Measurements from ENCODE around the gene GLT1D1. TPM values are rescaled to one million over a fixed set of nuclear protein-coding genes. Genes with fewer than 3 reads are reported as not detected.
"Not testable (repeated sequence)": the region's sequence is repeated elsewhere in the genome, so short reads cannot be mapped to it uniquely, and the experiment has no call there.

Gene GLT1D1
- total RNA-seq, 1 donor: under 0.01 TPM

- DNase-seq (ENCODE audit: low read depth in 2 of 3, low spot score in 2 of 3): no peak
Observed at GRCh38 chr12:128820253-128820652, 33.0 kb upstream of the GLT1D1 start.

GRCh38 chr12:128820723-128821432 is 32.4 kb upstream of the GLT1D1 start:
- DNase-seq (ENCODE audit: low read depth in 2 of 3, low spot score in 2 of 3): peak in 2 of 3 donors; percentile 49 to 68

- DNase-seq (ENCODE audit: low read depth in 2 of 3, low spot score in 2 of 3): peak in 2 of 3 donors; percentile 11 to 12
Observed at GRCh38 chr12:128823216-128823915, 29.9 kb upstream of the GLT1D1 start.

GRCh38 chr12:128823916-128824839 is 29.1 kb upstream of the GLT1D1 start, which contains the start of gene SLC15A4:
TSS of gene SLC15A4 (minus strand) at chr12:128823958. CDS start at chr12:128823943, 15 bp downstream.
- DNase-seq (ENCODE audit: low read depth in 2 of 3, low spot score in 2 of 3): peak; percentile 51 to 96 (median 95)

DNA sequence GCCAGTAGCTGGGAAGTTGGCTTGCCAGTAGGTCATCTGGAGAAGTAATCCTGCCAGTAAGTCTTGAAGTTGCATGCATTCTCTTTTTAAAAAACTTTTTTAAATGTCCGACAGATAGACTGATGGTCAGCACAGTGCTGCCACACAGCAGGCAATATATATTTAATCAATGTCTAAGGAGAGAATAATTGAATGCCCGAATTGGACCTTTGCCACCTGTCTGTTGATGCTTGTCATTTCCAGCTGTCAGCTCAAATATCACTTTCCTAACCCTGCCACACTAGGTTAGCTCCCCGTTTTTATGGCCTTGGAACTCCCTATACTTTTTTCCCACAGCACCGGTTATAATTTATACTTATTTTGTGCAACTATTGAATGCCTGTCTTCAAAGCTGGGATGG is 27.4 kb upstream of the GLT1D1 start:
- DNase-seq (ENCODE audit: low read depth in 2 of 3, low spot score in 2 of 3): no peak

GRCh38 chr12:128827724-128828123 is 25.6 kb upstream of the GLT1D1 start:
- no peak for DNase-seq (ENCODE audit: low read depth in 2 of 3, low spot score in 2 of 3)

DNA sequence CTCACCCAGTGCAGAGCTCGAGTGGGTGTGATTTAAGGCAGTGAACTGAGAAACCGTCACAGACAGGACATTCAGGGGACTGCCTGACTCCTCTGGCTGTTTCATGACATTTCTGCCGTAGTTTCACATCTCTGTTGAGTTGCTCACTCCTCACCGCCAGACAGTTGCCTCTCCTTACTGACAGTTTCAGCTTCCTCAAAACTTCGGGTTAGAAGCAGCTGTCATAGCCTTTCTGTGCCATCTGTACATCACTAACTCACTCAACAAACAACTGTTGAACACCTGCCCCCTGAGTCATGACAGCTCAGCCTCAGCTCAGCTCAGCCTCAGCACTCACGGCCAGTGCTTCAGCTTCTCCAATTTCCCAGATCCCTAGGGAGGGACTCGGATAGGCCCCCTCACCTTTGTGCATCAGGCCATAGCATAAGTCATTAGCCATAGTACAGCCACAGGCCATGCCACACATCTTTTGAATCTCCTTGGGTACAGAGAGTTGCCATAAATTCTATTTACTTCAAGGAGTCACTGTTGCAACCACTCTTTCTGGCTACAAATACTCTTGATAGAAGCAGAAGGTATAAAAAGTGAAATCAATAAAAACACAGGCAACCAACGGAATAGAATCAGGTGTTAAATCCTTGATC is 23.3 kb upstream of the GLT1D1 start:
- DNase-seq (ENCODE audit: low read depth in 2 of 3, low spot score in 2 of 3): peak in 1 of 3 donors; percentile 40

DNA sequence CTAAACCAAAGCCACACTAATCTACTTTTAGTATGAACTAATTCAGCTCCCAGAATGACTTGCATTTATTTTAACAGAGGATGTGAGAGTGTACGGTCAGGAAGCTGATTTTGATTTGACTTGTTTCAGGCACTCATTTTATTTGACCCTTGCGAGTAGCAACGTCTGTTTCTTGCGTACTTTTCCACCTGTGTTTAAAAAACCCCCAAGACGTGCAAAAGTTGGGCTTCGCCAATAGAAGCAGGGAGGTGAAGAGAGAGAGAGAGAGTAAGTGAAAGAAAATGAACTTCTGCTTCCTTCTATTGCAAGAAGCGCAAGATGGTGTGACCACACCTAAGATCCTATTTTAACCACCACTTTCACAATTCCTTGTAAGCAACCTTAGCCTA is 22.8 kb upstream of the GLT1D1 start:
- DNase-seq (ENCODE audit: low read depth in 2 of 3, low spot score in 2 of 3): peak in 2 of 3 donors; percentile 35 to 57

GRCh38 chr12:128833418-128833817 is 19.9 kb upstream of the GLT1D1 start:
- no peak for DNase-seq (ENCODE audit: low read depth in 2 of 3, low spot score in 2 of 3)

GRCh38 chr12:128839885-128840284 is 13.4 kb upstream of the GLT1D1 start:
- DNase-seq (ENCODE audit: low read depth in 2 of 3, low spot score in 2 of 3): not testable (repeated sequence)

DNA sequence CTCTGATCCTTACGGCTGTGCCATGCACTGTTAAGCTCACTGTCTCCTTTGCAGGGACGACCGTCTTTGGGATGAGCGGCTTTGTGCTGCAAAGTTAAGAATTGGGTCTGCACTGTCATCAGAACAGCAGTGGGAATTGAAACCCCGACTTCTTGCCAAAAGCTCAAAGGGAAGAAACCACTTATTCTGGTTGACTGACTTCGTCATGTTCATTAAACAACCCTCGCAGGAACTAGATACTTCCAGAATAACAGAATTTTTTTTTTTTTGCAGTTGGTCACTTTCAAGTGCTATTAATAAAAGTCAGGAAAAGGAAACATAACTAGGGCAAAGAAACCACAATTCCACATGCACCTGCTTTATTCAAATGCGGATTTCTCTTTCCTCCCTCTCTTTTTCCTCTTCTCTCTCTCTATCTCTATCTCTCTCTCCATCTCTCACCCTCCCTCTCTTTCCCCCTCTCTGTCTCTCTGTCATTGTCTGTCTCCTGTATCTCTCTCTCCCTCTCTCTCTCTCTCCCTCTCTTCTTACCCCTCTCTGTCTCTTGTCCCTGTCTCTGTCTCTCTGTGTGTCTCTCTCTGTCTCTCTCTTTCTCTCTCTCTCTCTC is 12.3 kb upstream of the GLT1D1 start:
- no peak for DNase-seq (ENCODE audit: low read depth in 2 of 3, low spot score in 2 of 3)

DNA sequence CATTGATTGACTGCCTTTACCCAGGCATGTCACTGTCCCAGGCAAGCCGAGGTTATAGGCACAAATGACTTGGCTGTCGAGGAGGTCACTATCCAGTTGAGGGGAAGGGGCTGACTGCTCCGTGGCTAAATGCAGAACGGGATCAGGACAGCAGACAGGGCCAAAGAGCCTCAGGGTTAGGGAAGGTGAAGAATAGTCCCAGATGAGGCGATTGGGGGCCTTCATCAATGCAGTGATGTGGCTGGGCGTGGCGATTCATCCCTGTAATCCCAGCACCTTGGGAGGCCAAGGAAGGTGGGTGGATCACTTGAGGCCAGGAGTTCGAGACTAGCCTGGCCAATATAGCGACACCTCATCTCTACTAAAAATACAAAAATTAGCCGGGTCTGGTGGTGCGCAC is 10.7 kb upstream of the GLT1D1 start:
- no peak for DNase-seq (ENCODE audit: low read depth in 2 of 3, low spot score in 2 of 3)

- DNase-seq (ENCODE audit: low read depth in 2 of 3, low spot score in 2 of 3): no peak
Observed at GRCh38 chr12:128843538-128843937, 9.7 kb upstream of the GLT1D1 start.

DNA sequence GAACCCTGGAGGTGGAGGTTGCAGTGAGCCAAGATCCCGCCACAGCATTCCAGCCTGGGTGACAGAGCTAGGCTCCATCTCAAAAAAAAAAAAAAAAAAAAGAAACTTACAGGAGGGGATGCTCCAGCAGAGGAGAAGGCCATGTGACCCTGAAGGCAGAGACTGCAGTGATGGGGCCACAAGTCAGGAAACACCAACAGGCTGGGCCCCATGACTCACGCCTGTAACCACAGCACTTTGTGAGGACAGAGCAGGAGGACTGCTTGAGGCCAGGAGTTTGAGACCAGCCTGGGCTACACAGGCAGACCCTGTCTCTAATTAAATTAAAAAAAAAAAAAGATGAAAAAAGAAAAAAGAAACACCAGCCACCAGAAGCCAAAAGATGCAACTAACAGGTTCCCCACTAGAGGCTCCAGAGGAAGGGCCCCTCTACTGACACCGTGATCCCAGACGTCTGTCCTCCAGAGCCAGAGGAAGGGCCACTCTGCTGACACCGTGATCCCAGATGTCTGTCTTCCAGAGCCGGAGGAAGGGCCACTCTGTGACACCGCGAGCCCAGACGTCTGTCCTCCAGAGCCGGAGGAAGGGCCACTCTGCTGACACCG is 9.1 kb upstream of the GLT1D1 start:
- DNase-seq (ENCODE audit: low read depth in 2 of 3, low spot score in 2 of 3): peak in 2 of 3 donors; percentile 62 to 70

DNA sequence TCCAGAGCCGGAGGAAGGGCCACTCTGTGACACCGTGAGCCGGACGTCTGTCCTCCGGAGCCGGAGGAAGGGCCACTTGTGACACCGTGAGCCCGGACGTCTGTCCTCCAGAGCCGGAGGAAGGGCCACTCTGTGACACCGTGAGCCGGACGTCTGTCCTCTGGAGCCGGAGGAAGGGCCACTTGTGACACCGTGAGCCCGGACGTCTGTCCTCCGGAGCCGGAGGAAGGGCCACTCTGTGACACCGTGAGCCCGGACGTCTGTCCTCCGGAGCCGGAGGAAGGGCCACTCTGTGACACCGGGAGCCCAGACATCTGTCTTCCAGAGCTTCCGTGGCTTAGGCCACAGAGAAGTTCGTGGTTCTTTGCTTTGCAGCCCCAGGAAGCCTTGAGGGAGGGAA is 6.6 kb upstream of the GLT1D1 start:
- DNase-seq (ENCODE audit: low read depth in 2 of 3, low spot score in 2 of 3): not testable (repeated sequence)

- no peak for DNase-seq (ENCODE audit: low read depth in 2 of 3, low spot score in 2 of 3)
Observed at GRCh38 chr12:128848371-128848770, 4.9 kb upstream of the GLT1D1 start.

DNA sequence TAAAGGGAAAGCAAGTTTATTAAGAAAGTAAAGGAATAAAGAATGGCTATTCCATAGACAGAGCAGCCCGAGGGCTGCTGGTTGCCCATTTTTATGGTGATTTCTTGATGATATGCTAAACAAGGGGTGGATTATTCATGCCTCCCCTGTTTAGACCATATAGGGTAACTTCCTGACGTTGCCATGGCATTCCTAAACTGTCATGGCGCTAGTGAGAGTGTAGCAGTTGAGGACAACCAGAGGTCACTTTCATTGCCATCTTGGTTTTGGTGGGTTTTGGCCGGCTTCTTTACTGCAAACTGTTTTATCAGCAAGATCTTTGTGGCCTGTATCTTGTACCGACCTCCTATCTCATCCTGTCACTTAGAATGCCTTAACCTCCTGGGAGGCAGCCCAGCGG is 3.5 kb upstream of the GLT1D1 start:
- DNase-seq (ENCODE audit: low read depth in 2 of 3, low spot score in 2 of 3): not testable (repeated sequence)

DNA sequence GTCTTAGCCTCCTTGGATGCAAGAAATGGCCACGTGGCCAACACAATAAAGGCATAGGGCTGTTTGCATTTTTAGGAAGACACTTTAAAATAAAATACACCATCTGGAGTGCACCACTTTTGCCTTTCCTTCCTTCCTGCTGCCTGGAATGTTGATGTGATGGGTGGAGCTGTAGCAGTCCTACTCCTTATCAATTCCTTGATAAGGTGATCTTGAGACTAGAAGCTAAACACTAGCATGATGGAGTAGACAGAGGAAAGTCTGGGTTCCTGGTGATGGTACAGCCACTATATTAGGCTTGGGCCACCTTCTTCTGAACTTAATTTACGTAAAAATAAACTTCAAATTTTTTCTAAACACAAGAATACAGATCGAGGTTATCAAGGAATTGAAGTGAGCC is 2.9 kb upstream of the GLT1D1 start:
- DNase-seq (ENCODE audit: low read depth in 2 of 3, low spot score in 2 of 3): no peak

DNA sequence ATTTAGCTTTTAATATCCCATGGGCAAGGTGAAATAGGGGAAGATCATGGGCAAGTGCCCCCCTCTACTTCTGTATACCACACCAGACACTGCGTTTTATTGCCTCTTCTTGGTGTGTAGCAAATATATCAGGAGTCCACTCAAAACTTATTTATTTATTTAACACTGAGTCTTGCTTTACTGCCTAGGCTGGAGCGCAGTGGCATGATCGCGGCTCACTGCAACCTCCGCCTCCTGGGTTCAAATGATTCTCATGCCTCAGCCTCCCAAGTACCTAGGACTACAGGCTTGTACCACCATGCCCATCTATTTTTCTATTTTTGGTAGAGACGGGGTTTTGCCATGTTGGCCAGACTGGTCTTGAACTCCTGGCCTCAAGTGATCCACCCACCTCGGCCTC is 1.8 kb upstream of the GLT1D1 start:
- DNase-seq (ENCODE audit: low read depth in 2 of 3, low spot score in 2 of 3): not testable (repeated sequence)
